SK-N-SH (cell line): ENCODE data around the gene CPLX1. TPM values are rescaled to one million over a fixed set of nuclear protein-coding genes. Genes with fewer than 3 reads are reported as not detected.

Source experiments
- CTCF ChIA-PET: fragments of 300-600, 350-600 bp; formaldehyde crosslinking; extraction: SDS; loops from one replicate; lab custom pipeline; 2021; lab: Yijun Ruan, JAX
- POLR2A ChIA-PET: fragments of 350-600 bp; sonication (Branson Sonifier 250); formaldehyde crosslinking; extraction: SDS; loops from one replicate; lab custom pipeline; 2020; ENCODE audit warnings: antibody characterized with exemption, inconsistent platforms; lab: Yijun Ruan, JAX
- DNase-seq: peaks from one replicate; pipeline ENCODE4 v3.0.0; 2012
- H2AFZ ChIP-seq: fragments of 200-600 bp; sonication (generic); 2 replicates; pipeline ENCODE4 v1.8.1; 2016; ENCODE audit warnings: antibody characterized with exemption, mild to moderate bottlenecking, low read depth
- H3F3A ChIP-seq: fragments of 200-600 bp; sonication (generic); replicated peaks from 2 replicates; pipeline ENCODE3; 2016; ENCODE audit warnings: antibody characterized with exemption, mild to moderate bottlenecking; ENCODE audit not compliant: insufficient read depth
- H3K27ac ChIP-seq, 2 experiments: fragments of 200-500 bp in 1 of 2; fragments of 200-600 bp in 1 of 2; sonication (Bioruptor generic) in 1 of 2; sonication (generic), shearing (Covaris generic) in 1 of 2; 2 replicates each; pipeline versions ENCODE4 v1.5.1 to v1.6.1; 2014 to 2016; ENCODE audit warnings: low read depth in 2 of 2, inconsistent platforms in 1 of 2, low read length in 1 of 2, mild to moderate bottlenecking in 1 of 2, mixed read lengths in 1 of 2
- H3K27me3 ChIP-seq: fragments of 200-600 bp; sonication (generic), shearing (Covaris generic); 2 replicates; pipeline ENCODE4 v1.6.1; 2016; ENCODE audit warnings: mixed run types; ENCODE audit not compliant: insufficient read depth
- H3K36me3 ChIP-seq, 2 experiments: fragments of 200-500 bp in 1 of 2; fragments of 200-600 bp in 1 of 2; sonication (Bioruptor generic) in 1 of 2; sonication (generic) in 1 of 2; replicated peaks in 1 of 2; 2 replicates each; pipeline versions ENCODE3 to v1.5.1; 2014 to 2016; ENCODE audit warnings: low read length in 1 of 2, mild to moderate bottlenecking in 1 of 2; ENCODE audit not compliant: insufficient read depth in 2 of 2, control insufficient read depth in 1 of 2
- H3K4me1 ChIP-seq, 2 experiments: fragments of 200-500 bp in 1 of 2; fragments of 200-600 bp in 1 of 2; sonication (Bioruptor generic) in 1 of 2; sonication (generic), shearing (Covaris generic) in 1 of 2; 2 replicates each; pipeline versions ENCODE4 v1.5.1 to v1.6.1; 2014 to 2016; ENCODE audit warnings: low read depth in 1 of 2, low read length in 1 of 2, mixed run types in 1 of 2; ENCODE audit not compliant: insufficient read depth in 2 of 2, control insufficient read depth in 1 of 2
- H3K4me2 ChIP-seq: fragments of 200-600 bp; sonication (generic), shearing (Covaris generic); 2 replicates; pipeline ENCODE4 v1.6.1; 2017; ENCODE audit warnings: mixed run types
- H3K4me3 ChIP-seq, 2 experiments: fragments of 200-500 bp in 1 of 2; fragments of 200-600 bp in 1 of 2; sonication (Bioruptor generic) in 1 of 2; sonication (generic), shearing (Covaris generic) in 1 of 2; 2 replicates each; pipeline versions ENCODE4 v1.5.1 to v1.8.1; 2014 to 2016; ENCODE audit warnings: low read depth in 2 of 2, inconsistent platforms in 1 of 2, low read length in 1 of 2, mild to moderate bottlenecking in 1 of 2, mixed read lengths in 1 of 2, moderate library complexity in 1 of 2
- H3K79me2 ChIP-seq: fragments of 200-600 bp; sonication (generic); 2 replicates; pipeline ENCODE4 v1.8.1; 2017; ENCODE audit warnings: mild to moderate bottlenecking; ENCODE audit not compliant: insufficient read depth
- H3K9ac ChIP-seq: fragments of 200-600 bp; sonication (generic); 2 replicates; pipeline ENCODE4 v1.6.1; 2017; ENCODE audit warnings: mixed run types
- H3K9me2 ChIP-seq: fragments of 200-600 bp; sonication (generic); 2 replicates; pipeline ENCODE4 v1.6.1; 2017; ENCODE audit warnings: mixed run types
- H3K9me3 ChIP-seq: fragments of 200-600 bp; sonication (generic); 2 replicates; pipeline ENCODE4 v1.6.1; 2017; ENCODE audit warnings: mixed run types, mild to moderate bottlenecking, moderate library complexity
- H4K20me1 ChIP-seq: fragments of 200-600 bp; sonication (generic); 2 replicates; pipeline ENCODE4 v1.6.1; 2017; ENCODE audit warnings: mild to moderate bottlenecking, mixed run types; ENCODE audit not compliant: insufficient read depth
- CHD2 ChIP-seq: fragments of 150-350 bp; IDR thresholded peaks from 2 replicates; pipeline ENCODE4 v1.6.1; 2018; ENCODE audit warnings: low read length; ENCODE audit not compliant: partially characterized antibody
- ELF1 ChIP-seq: IDR thresholded peaks from 2 replicates; pipeline ENCODE4 v1.4.0; 2012
- EP300 ChIP-seq, 2 experiments: IDR thresholded peaks; 2 replicates each; pipeline versions ENCODE4 v1.4.0 to v1.6.1; 2012; ENCODE audit warnings: borderline replicate concordance in 1 of 2, low read depth in 1 of 2, low read length in 1 of 2
- FOXJ3 ChIP-seq: sonication (generic); formaldehyde crosslinking; IDR thresholded peaks from 2 replicates; pipeline ENCODE4 v1.5.1; 2020; ENCODE audit warnings: mild to moderate bottlenecking, missing genetic modification reagents
- GABPA ChIP-seq: IDR thresholded peaks from 2 replicates; pipeline ENCODE4 v1.4.0; 2012; ENCODE audit warnings: low read depth, mild to moderate bottlenecking
- JUND ChIP-seq: IDR thresholded peaks from 2 replicates; pipeline ENCODE4 v1.4.0; 2012
- MEF2A ChIP-seq: IDR thresholded peaks from 2 replicates; pipeline ENCODE4 v1.4.0; 2012; ENCODE audit warnings: low read depth, borderline replicate concordance
- MXI1 ChIP-seq: IDR thresholded peaks from 2 replicates; pipeline ENCODE4 v1.6.1; 2012; ENCODE audit warnings: mild to moderate bottlenecking, low read depth, low read length, improper control_type of control experiment
- NFIC ChIP-seq: IDR thresholded peaks from 2 replicates; pipeline ENCODE4 v1.4.0; 2012; ENCODE audit warnings: borderline replicate concordance
- RAD21 ChIP-seq: IDR thresholded peaks from 2 replicates; pipeline ENCODE4 v1.6.1; 2012; ENCODE audit warnings: mild to moderate bottlenecking, low read length
- RXRA ChIP-seq: IDR thresholded peaks from 2 replicates; pipeline ENCODE4 v1.4.0; 2012; ENCODE audit warnings: low read depth, mild to moderate bottlenecking, borderline replicate concordance
- TAF1 ChIP-seq: IDR thresholded peaks from 2 replicates; pipeline ENCODE4 v1.6.1; 2012; ENCODE audit warnings: low read depth, mild to moderate bottlenecking, low read length, moderate library complexity, borderline replicate concordance
- TCF12 ChIP-seq: IDR thresholded peaks from 2 replicates; pipeline ENCODE4 v1.4.0; 2012
- YY1 ChIP-seq: IDR thresholded peaks from 2 replicates; pipeline ENCODE4 v1.4.0; 2012; ENCODE audit warnings: low read depth, mild to moderate bottlenecking
- WGBS: methylation state at CpG from one replicate; pipeline ENCODE4 v1.1.6; 2017; ENCODE audit warnings: low lambda C conversion rate; 5-methylcytosine and 5-hydroxymethylcytosine counted together
- polyA plus RNA-seq, 3 experiments: library from polyadenylated mRNA; depleted of rRNA; stranded (reverse); fragments of >200 nt; gene quantifications; 2 replicates each; pipeline ENCODE4 v1.2.3, GENCODE V29; 2012
- TF ChIP-seq, protein P1 (sequence below): IDR thresholded peaks from 2 replicates; pipeline ENCODE4 v1.4.0; 2012; ENCODE audit warnings: low read depth, borderline replicate concordance
- TF ChIP-seq, protein P2 (sequence below): IDR thresholded peaks from 2 replicates; pipeline ENCODE4; 2012
- TF ChIP-seq, protein P3 (sequence below): IDR thresholded peaks from 2 replicates; pipeline ENCODE4 v1.4.0; 2012; ENCODE audit warnings: low read depth, borderline replicate concordance
- TF ChIP-seq, protein P4 (sequence below): fragments of 200-600 bp; sonication (generic); IDR thresholded peaks from 2 replicates; pipeline ENCODE4 v1.6.1; 2017; ENCODE audit warnings: antibody characterized with exemption, mild to moderate bottlenecking, moderate library complexity
- TF ChIP-seq, protein P5 (sequence below): fragments of 150-350 bp; IDR thresholded peaks from 2 replicates; pipeline ENCODE4 v1.6.1; 2016; ENCODE audit warnings: mild to moderate bottlenecking, low read depth, low read length

Gene CPLX1
- polyA plus RNA-seq, 1 of the 3 experiments (the other 2 are of a cell fraction): 0.56 TPM

DNA sequence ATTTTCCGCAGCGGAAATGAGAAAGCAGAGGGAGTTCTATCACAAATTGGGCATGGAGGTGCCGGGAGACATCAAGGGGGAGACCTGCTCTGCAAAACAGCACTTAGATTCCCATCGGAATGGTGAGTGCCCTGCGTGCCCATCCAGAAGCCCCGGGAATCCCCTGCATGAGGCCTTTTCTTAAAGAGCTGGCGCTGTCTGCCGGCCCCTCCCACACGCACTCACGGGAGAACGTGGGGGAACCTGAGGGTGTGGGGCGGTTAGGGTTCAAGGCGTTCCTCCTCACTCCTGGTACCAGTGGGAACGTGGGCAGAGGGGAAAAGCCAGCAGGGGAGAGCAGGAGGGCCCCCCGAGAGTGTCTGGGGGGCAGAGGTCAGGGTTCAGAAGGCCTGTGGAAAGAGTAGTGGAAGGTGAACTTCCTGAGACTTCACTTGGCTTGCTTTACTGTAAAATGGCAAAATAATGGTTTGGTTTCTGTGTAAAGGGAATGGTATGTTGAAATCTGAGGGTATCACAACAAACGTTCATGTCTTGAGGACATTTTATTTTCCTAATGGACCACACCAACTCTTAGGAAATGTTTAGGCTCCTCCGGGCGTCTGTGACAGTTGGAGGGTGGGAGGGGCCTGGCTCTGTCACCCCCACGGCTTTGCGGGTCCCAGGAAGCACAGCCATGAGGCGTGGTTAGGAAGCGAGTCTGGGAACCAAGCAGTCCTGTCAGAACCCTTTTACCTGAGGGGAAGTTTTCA lies 82.3 kb downstream of the CPLX1 start:
- TF ChIP-seq NFIC (no peak), FOXJ3 (CRISPR knock-in tag) (no peak), JUND (no peak), MEF2A (no peak), CHD2 (no peak), RXRA (no peak), EP300 (IDR thresholded peaks at IDR 0.05; ENCODE audit: borderline replicate concordance in 1 of 2, low read depth in 1 of 2, low read length in 1 of 2) (no peak), RAD21 (no peak), TAF1 (no peak), GABPA (no peak), TCF12 (no peak), YY1 (no peak), ELF1 (no peak), MXI1 (no peak)
- TF ChIP-seq, protein P1, sequence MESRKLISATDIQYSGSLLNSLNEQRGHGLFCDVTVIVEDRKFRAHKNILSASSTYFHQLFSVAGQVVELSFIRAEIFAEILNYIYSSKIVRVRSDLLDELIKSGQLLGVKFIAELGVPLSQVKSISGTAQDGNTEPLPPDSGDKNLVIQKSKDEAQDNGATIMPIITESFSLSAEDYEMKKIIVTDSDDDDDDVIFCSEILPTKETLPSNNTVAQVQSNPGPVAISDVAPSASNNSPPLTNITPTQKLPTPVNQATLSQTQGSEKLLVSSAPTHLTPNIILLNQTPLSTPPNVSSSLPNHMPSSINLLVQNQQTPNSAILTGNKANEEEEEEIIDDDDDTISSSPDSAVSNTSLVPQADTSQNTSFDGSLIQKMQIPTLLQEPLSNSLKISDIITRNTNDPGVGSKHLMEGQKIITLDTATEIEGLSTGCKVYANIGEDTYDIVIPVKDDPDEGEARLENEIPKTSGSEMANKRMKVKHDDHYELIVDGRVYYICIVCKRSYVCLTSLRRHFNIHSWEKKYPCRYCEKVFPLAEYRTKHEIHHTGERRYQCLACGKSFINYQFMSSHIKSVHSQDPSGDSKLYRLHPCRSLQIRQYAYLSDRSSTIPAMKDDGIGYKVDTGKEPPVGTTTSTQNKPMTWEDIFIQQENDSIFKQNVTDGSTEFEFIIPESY: no peak
- TF ChIP-seq, protein P2, sequence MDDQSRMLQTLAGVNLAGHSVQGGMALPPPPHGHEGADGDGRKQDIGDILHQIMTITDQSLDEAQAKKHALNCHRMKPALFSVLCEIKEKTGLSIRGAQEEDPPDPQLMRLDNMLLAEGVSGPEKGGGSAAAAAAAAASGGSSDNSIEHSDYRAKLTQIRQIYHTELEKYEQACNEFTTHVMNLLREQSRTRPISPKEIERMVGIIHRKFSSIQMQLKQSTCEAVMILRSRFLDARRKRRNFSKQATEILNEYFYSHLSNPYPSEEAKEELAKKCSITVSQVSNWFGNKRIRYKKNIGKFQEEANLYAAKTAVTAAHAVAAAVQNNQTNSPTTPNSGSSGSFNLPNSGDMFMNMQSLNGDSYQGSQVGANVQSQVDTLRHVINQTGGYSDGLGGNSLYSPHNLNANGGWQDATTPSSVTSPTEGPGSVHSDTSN: no peak
- TF ChIP-seq, protein P3, sequence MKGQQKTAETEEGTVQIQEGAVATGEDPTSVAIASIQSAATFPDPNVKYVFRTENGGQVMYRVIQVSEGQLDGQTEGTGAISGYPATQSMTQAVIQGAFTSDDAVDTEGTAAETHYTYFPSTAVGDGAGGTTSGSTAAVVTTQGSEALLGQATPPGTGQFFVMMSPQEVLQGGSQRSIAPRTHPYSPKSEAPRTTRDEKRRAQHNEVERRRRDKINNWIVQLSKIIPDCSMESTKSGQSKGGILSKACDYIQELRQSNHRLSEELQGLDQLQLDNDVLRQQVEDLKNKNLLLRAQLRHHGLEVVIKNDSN: no peak
- TF ChIP-seq, protein P4, sequence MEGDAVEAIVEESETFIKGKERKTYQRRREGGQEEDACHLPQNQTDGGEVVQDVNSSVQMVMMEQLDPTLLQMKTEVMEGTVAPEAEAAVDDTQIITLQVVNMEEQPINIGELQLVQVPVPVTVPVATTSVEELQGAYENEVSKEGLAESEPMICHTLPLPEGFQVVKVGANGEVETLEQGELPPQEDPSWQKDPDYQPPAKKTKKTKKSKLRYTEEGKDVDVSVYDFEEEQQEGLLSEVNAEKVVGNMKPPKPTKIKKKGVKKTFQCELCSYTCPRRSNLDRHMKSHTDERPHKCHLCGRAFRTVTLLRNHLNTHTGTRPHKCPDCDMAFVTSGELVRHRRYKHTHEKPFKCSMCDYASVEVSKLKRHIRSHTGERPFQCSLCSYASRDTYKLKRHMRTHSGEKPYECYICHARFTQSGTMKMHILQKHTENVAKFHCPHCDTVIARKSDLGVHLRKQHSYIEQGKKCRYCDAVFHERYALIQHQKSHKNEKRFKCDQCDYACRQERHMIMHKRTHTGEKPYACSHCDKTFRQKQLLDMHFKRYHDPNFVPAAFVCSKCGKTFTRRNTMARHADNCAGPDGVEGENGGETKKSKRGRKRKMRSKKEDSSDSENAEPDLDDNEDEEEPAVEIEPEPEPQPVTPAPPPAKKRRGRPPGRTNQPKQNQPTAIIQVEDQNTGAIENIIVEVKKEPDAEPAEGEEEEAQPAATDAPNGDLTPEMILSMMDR: no peak
- TF ChIP-seq, protein P5, sequence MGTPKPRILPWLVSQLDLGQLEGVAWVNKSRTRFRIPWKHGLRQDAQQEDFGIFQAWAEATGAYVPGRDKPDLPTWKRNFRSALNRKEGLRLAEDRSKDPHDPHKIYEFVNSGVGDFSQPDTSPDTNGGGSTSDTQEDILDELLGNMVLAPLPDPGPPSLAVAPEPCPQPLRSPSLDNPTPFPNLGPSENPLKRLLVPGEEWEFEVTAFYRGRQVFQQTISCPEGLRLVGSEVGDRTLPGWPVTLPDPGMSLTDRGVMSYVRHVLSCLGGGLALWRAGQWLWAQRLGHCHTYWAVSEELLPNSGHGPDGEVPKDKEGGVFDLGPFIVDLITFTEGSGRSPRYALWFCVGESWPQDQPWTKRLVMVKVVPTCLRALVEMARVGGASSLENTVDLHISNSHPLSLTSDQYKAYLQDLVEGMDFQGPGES: no peak
- H2AFZ ChIP-seq: no peak overlapping the region
- H3K9ac ChIP-seq: no peak overlapping the region
- H3K27ac ChIP-seq: no peak overlapping the region
- H3K4me3 ChIP-seq: no peak overlapping the region
- peaks cover 10% of the 10 kb centered on the region for H3F3A ChIP-seq
- H3K4me1 ChIP-seq: no peaks in the 10 kb centered on the region
- POLR2A ChIA-PET: no interaction called here
- peaks cover 9% of the 10 kb centered on the region; the same call in 1 of the 2 replicates for H3K79me2 ChIP-seq
- CTCF ChIA-PET: interaction anchor here (0.8 to 2.6 kb wide), 11 partner anchors 8 to 244 kb away, joined by 3 to 27 read pairs (median 11); partner anchors contain the start of gene IDUA
- H3K36me3 ChIP-seq: peaks cover 17 to 38% of the 10 kb centered on the region in 2 experiments
- no peaks in the 10 kb centered on the region for H3K27me3 ChIP-seq
- H3K9me2 ChIP-seq: no peaks in the 10 kb centered on the region
- no peak overlapping the region for H3K4me2 ChIP-seq
- no peaks in the 10 kb centered on the region for H3K9me3 ChIP-seq
- DNase-seq: no peak
- H4K20me1 ChIP-seq: peaks cover 18% of the 10 kb centered on the region
- 88% methylated on average over 21 of the region's 22 CpGs for WGBS
